GM12865 (cell line): ENCODE data around the gene MAP1LC3B2.

Experiments
- DNase-seq: peaks from one replicate; pipeline ENCODE4 v3.0.0; 2010; ENCODE audit warnings: low read depth
- H3K4me3 ChIP-seq: 2 replicates; pipeline ENCODE4 v1.5.1; 2011; ENCODE audit warnings: mild to moderate bottlenecking, low read depth, low read length, control low read depth
- CTCF ChIP-seq: IDR thresholded peaks from 2 replicates; pipeline ENCODE4 v1.5.1; 2011; ENCODE audit warnings: low read length, control low read depth, low read depth, inconsistent platforms; ENCODE audit not compliant: insufficient read depth; ENCODE audit errors: missing control alignments

MAP1LC3B2 gene

GRCh38 chr12:116520801-116521471 is 38.2 kb upstream of the MAP1LC3B2 start:
- no peak for TF ChIP-seq CTCF
- no peak for DNase-seq
- no peak overlapping the region for H3K4me3 ChIP-seq

DNA sequence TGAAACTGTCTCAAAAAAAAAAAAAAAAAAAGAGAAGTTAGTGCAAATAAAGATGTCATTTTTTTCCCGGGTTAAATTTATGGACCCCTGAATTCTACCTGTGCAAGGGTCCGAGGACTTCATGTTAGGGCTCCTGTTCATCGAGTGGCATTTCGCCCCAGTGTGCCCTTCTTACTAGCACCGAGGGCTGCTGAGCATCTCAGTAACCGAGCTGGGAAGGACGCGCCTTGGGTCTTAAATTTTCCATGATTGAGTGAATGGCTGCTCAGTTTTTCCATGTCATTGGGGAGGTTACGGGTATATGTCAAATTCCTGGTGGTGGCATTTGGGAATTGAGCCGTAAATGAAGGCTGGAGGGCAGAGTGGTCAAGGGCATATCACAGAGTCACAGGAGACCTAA is 34.9 kb upstream of the MAP1LC3B2 start:
- H3K4me3 ChIP-seq, result no peak overlapping the region
- no peak for TF ChIP-seq CTCF
- DNase-seq, result no peak

DNA sequence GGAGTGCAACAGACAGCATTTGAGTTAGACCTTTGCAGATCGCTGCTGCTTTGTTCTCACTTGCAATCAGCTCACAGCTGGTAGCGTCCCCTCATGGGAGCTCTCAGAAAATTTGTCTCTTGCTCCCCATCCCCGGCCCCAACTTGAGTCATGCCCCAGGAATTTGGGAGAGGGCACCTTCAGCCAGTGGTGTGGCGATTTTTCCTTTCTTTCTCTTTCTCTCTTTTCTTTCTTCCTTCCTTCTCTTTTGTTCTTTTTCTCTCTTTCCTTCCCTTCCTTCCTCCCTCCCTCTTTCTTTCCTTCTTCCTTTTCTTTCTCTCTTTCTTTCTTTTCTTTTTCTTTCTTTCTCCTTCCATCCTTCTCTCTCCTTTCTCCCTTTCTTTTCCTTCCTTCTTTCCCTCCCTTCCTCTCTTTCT is 34.2 kb upstream of the MAP1LC3B2 start:
- no peak overlapping the region for H3K4me3 ChIP-seq
- DNase-seq, result no peak
- TF ChIP-seq CTCF, result no peak

DNA sequence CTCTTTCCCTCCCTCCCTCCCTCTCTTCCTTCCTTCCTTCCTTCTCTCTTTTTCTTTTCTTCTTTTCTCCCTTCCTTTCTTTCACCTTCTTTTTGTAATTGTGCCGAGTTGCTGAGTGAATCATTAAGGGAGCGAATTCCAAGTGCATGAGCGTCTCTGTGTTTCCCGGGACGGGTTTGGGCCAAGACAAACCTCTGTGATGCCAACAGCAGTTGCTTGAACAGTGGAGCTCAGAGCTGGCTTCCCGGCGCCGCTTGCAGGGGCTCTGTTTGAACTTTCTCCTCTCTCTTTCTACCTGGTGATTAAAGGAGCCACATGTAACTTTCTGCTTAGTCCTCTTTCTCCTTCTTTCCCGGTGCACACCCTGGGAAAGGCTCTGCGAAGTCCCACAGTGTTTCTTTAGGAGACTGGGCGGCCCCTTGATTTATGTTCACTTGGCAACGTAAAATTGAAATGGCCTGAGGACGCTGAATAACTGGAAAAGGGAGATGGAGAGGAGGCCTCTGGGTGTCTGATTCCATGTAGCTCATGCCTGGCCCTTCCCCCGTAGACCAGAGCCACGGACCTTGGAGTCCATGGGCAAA is 33.7 kb upstream of the MAP1LC3B2 start:
- no peak for TF ChIP-seq CTCF
- DNase-seq, result no peak
- no peak overlapping the region for H3K4me3 ChIP-seq

- no peak overlapping the region for H3K4me3 ChIP-seq
- TF ChIP-seq CTCF, result no peak
- DNase-seq, result no peak
These were observed 31.1 kb upstream of the MAP1LC3B2 start for GRCh38 chr12:116528065-116528464.

DNA sequence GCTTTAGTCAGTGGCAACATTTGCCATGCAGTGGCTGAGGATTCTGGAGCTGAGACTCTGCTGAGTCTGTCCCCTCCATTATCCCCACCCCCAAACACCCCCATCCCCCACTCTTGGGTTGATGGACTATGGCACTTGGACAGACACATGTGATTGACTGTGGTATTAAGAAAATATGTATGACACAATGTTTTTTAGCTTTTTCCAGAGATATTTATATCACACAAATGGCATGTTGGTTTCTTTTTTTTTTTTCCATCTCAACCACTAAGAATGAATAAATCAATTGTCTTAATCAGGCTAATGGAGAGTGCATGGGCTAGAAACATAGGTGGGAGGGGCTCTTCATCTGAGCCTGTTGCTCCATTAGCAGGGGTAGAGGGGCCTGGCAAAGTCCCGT is 30.7 kb upstream of the MAP1LC3B2 start:
- no peak for DNase-seq
- TF ChIP-seq CTCF, result no peak
- no peak overlapping the region for H3K4me3 ChIP-seq

DNA sequence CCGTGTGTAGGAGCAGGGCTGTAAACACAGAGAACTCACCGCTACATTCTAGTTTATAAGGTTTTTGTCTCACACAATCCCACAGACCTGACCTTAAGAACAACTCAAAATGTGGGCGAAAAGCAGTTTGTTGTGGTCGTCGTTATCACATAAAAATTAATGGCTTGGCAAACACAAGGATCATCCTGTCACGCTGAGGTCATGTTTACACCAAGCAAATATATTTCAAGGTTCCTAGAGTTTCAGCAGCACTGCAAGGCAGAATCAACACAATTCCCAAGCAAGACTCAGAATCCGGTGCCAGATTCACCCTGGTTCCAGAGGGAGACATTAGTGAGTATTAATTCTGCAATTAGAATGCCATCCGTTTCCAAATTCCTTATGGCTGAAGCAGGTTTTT is 30.1 kb upstream of the MAP1LC3B2 start:
- DNase-seq, result no peak
- TF ChIP-seq CTCF, result no peak
- no peak overlapping the region for H3K4me3 ChIP-seq
